ENCODE results near the gene SPOUT1. TPM values are rescaled to one million over a fixed set of nuclear protein-coding genes. Genes with fewer than 3 reads are reported as not detected.

The SPOUT1 gene, protein sequence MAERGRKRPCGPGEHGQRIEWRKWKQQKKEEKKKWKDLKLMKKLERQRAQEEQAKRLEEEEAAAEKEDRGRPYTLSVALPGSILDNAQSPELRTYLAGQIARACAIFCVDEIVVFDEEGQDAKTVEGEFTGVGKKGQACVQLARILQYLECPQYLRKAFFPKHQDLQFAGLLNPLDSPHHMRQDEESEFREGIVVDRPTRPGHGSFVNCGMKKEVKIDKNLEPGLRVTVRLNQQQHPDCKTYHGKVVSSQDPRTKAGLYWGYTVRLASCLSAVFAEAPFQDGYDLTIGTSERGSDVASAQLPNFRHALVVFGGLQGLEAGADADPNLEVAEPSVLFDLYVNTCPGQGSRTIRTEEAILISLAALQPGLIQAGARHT
- total RNA-seq = 10.7 and 11.2 TPM in 2 replicates

GRCh38 chr9:128829477-128830251, at the start of gene SPOUT1:
TSS of gene SPOUT1 (minus strand) at chr9:128829794. CDS start at chr9:128829780, 14 bp downstream.

GRCh38 chr9:128818099-128818838, 11.3 kb downstream of the SPOUT1 start, which contains the start of gene ENDOG:
TSS of gene ENDOG (plus strand) at chr9:128818500. CDS start at chr9:128818685, 185 bp downstream.

DNA sequence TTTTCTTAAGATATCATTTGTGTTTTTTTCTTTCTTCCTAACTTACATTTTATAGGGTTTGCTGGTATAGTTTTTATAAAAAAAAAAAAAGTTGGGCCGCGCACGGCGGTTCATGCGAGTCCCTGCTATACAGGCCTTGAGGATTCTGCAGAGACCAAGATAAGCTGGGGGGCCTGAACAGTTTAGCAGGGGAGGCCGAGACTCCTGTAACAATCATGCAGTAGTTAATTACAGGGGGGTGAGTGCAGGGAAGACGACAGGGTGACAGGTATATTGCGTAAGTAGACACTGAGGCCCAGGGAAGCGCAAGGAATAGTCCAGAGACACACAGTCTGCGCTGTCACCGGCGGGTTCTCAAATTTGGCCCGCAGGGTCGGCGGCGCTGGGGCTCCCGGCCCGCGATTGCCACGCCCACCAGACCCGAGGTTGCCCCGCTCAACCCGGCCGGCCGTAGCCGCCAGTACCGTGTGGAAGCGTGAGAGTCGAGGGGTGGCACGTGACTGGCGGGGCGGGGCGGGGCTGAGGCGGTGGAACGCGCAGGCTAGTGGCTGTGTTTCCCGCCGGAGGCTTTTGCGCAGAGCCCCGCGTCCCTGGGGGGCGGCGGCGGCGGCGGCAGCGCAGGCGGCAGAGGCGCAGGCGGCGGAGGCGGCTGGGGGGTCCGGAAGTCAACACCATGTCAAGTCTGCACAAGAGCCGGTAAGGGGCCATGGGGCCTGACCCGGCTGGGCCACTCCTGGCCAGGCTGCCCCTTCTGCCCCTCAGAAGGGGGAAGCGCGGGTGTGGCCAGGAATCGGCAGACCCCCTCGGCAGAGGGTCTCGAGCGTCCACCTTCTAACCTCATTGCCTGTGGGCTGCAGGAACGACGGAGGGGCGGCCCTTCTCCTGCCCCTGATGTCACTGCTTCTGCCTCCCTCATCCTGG, 42.7 kb downstream of the SPOUT1 start, which contains the start of gene TBC1D13:
TBC1D13 (plus strand) TSS at position 573 of the 921 bp plus-strand sequence; CDS start at position 674, 101 bp downstream.

GRCh38 chr9:128771745-128772519, 57.7 kb downstream of the SPOUT1 start, which contains the start of gene ZER1:
TSS of gene ZER1 (minus strand) at chr9:128771927. CDS start at chr9:128755565, 16,362 bp downstream.

Other genes with a start within 250 kb of the SPOUT1 start
- 27.0 and 31.7 TPM in 2 replicates for gene DYNC2I2, start 172.9 kb downstream of the SPOUT1 start, total RNA-seq
- gene SET, start 140.6 kb downstream of the SPOUT1 start, total RNA-seq = 463 and 530 TPM in 2 replicates
- 0.34 and 0.79 TPM in 2 replicates for gene PKN3, start 127.3 kb downstream of the SPOUT1 start, total RNA-seq
- gene ZDHHC12, start 105.7 kb downstream of the SPOUT1 start, total RNA-seq = 23.4 and 28.7 TPM in 2 replicates
- 16.8 and 19.1 TPM in 2 replicates for gene ZER1, start 57.9 kb downstream of the SPOUT1 start, total RNA-seq
- 9.0 and 10.8 TPM in 2 replicates for gene TBC1D13, start 42.5 kb downstream of the SPOUT1 start, total RNA-seq
- 17.5 and 22.2 TPM in 2 replicates for gene ENDOG, start 11.3 kb downstream of the SPOUT1 start, total RNA-seq
- 8.4 and 8.7 TPM in 2 replicates for gene KYAT1, start 52.2 kb upstream of the SPOUT1 start, total RNA-seq
- gene LRRC8A, start 52.3 kb upstream of the SPOUT1 start, total RNA-seq = 21.0 and 27.0 TPM in 2 replicates
- gene PHYHD1, start 91.2 kb upstream of the SPOUT1 start, total RNA-seq = 16.2 and 16.3 TPM in 2 replicates
- gene DOLK, start 117.8 kb upstream of the SPOUT1 start, total RNA-seq = 26.0 and 28.4 TPM in 2 replicates
- gene NUP188, start 117.9 kb upstream of the SPOUT1 start, total RNA-seq = 26.2 and 32.5 TPM in 2 replicates
- gene SH3GLB2, start 198.5 kb upstream of the SPOUT1 start, total RNA-seq = 45.2 and 46.6 TPM in 2 replicates
- gene MIGA2, start 206.8 kb upstream of the SPOUT1 start, total RNA-seq = 20.2 and 25.5 TPM in 2 replicates